WTC11 (cell line): ENCODE data around the gene NETO1. TPM values are rescaled to one million over a fixed set of nuclear protein-coding genes. Genes with fewer than 3 reads are reported as not detected.

ENCODE experiments used
- ATAC-seq: fragments of 200-7000 bp; cut with Tn5 transposase; 2 replicates; pipeline ENCODE4 v1.10.0; 2021; ENCODE audit warnings: mild to moderate bottlenecking, moderate library complexity
- CTCF ChIA-PET: fragments of 300-600 bp; sonication (Branson Sonifier 250); formaldehyde crosslinking; loops from one replicate; lab custom pipeline; 2021; ENCODE audit warnings: antibody characterized with exemption; lab: Charles Lee
- POLR2A ChIA-PET: fragments of 350-600 bp; sonication (Branson Sonifier 250); formaldehyde crosslinking; loops from one replicate; lab custom pipeline; 2021; ENCODE audit warnings: antibody characterized with exemption; lab: Charles Lee
- DNase-seq: peaks from one replicate; pipeline ENCODE4 v3.0.0; 2021; ENCODE audit warnings: low spot score
- H3K27ac Mint-ChIP-seq: 2 replicates; pipeline ENCODE4 v1.8.0; 2021; ENCODE audit warnings: mixed read lengths
- H3K27me3 Mint-ChIP-seq: 2 replicates; pipeline ENCODE4 v1.8.0; 2021; ENCODE audit warnings: low read depth, mild to moderate bottlenecking, moderate library complexity, mixed read lengths
- H3K36me3 Mint-ChIP-seq: 2 replicates; pipeline ENCODE4 v1.8.0; 2021; ENCODE audit warnings: mixed read lengths
- H3K4me1 Mint-ChIP-seq: 2 replicates; pipeline ENCODE4 v1.8.0; 2022; ENCODE audit warnings: mixed read lengths
- H3K4me3 Mint-ChIP-seq: 2 replicates; pipeline ENCODE4 v1.8.0; 2021; ENCODE audit warnings: mild to moderate bottlenecking, moderate library complexity, mixed read lengths
- H3K9me3 Mint-ChIP-seq: 2 replicates; pipeline ENCODE4 v1.8.0; 2021; ENCODE audit warnings: mixed read lengths
- ATF1 ChIP-seq: sonication (generic); formaldehyde crosslinking; IDR thresholded peaks from 2 replicates; pipeline ENCODE4 v1.8.1; 2023; ENCODE audit warnings: mild to moderate bottlenecking, moderate library complexity, missing genetic modification reagents
- CBFB ChIP-seq: sonication (generic); formaldehyde crosslinking; IDR thresholded peaks from 2 replicates; pipeline ENCODE4 v1.8.1; 2022; ENCODE audit warnings: mild to moderate bottlenecking, low read depth, missing genetic modification reagents
- E2F5 ChIP-seq: sonication (generic); formaldehyde crosslinking; IDR thresholded peaks from 2 replicates; pipeline ENCODE4 v1.8.1; 2022; ENCODE audit warnings: mild to moderate bottlenecking, moderate library complexity, missing genetic modification reagents
- ESRRA ChIP-seq: sonication (generic); formaldehyde crosslinking; IDR thresholded peaks from 2 replicates; pipeline ENCODE4 v1.8.1; 2022; ENCODE audit warnings: mild to moderate bottlenecking, missing genetic modification reagents, borderline replicate concordance
- FOXK1 ChIP-seq: sonication (generic); formaldehyde crosslinking; IDR thresholded peaks from 2 replicates; pipeline ENCODE4 v1.8.0; 2022; ENCODE audit warnings: mild to moderate bottlenecking, moderate library complexity, missing genetic modification reagents
- HMGXB4 ChIP-seq: sonication (generic); formaldehyde crosslinking; IDR thresholded peaks from 2 replicates; pipeline ENCODE4 v1.8.1; 2023; ENCODE audit warnings: mild to moderate bottlenecking, moderate library complexity, missing genetic modification reagents
- IRF1 ChIP-seq: sonication (generic); formaldehyde crosslinking; IDR thresholded peaks from 2 replicates; pipeline ENCODE4 v1.8.0; 2023; ENCODE audit warnings: missing genetic modification reagents
- IRF2 ChIP-seq: sonication (generic); formaldehyde crosslinking; IDR thresholded peaks from 2 replicates; pipeline ENCODE4 v1.8.0; 2022; ENCODE audit warnings: low read depth, missing genetic modification reagents, borderline replicate concordance
- JAZF1 ChIP-seq: fragments of 250-450 bp; sonication (Bioruptor Pico); IDR thresholded peaks from 2 replicates; pipeline ENCODE4 v1.9.0; 2021; ENCODE audit warnings: moderate library complexity, mild to moderate bottlenecking, inconsistent platforms
- MLX ChIP-seq: sonication (generic); formaldehyde crosslinking; IDR thresholded peaks from 2 replicates; pipeline ENCODE4 v1.8.1; 2023; ENCODE audit warnings: mild to moderate bottlenecking, missing genetic modification reagents, moderate library complexity
- MXD4 ChIP-seq: fragments of 250-450 bp; sonication (Bioruptor Pico); IDR thresholded peaks from 2 replicates; pipeline ENCODE4 v1.8.0; 2021; ENCODE audit warnings: mild to moderate bottlenecking, moderate library complexity, borderline replicate concordance
- MYBL2 ChIP-seq: sonication (generic); formaldehyde crosslinking; IDR thresholded peaks from 2 replicates; pipeline ENCODE4 v1.8.1; 2023; ENCODE audit warnings: mild to moderate bottlenecking, moderate library complexity, missing genetic modification reagents
- NR2C2 ChIP-seq: sonication (generic); formaldehyde crosslinking; IDR thresholded peaks from 2 replicates; pipeline ENCODE4 v1.8.0; 2022; ENCODE audit warnings: mild to moderate bottlenecking, missing genetic modification reagents
- PRDM15 ChIP-seq: sonication (generic); formaldehyde crosslinking; IDR thresholded peaks from 2 replicates; pipeline ENCODE4 v1.8.0; 2022; ENCODE audit warnings: missing genetic modification reagents
- TCF7 ChIP-seq: sonication (generic); formaldehyde crosslinking; IDR thresholded peaks from 2 replicates; pipeline ENCODE4 v1.8.0; 2022; ENCODE audit warnings: mild to moderate bottlenecking, low read depth, missing genetic modification reagents, moderate library complexity
- TEAD1 ChIP-seq: sonication (generic); formaldehyde crosslinking; IDR thresholded peaks from 2 replicates; pipeline ENCODE4 v1.8.0; 2022; ENCODE audit warnings: mild to moderate bottlenecking, missing genetic modification reagents
- USF2 ChIP-seq: sonication (generic); formaldehyde crosslinking; IDR thresholded peaks from 2 replicates; pipeline ENCODE4 v1.8.1; 2023; ENCODE audit warnings: mild to moderate bottlenecking, missing genetic modification reagents, moderate library complexity
- ZNF138 ChIP-seq: sonication (generic); formaldehyde crosslinking; conservative IDR thresholded peaks from 2 replicates; pipeline ENCODE4 v1.8.1; 2022; ENCODE audit warnings: mild to moderate bottlenecking, moderate library complexity, missing genetic modification reagents
- ZNF281 ChIP-seq: sonication (generic); formaldehyde crosslinking; IDR thresholded peaks from 2 replicates; pipeline ENCODE4 v1.8.0; 2023; ENCODE audit warnings: mild to moderate bottlenecking, missing genetic modification reagents
- ZNF425 ChIP-seq: fragments of 250-450 bp; sonication (Bioruptor Pico); conservative IDR thresholded peaks from 2 replicates; pipeline ENCODE4 v1.9.0; 2021; ENCODE audit warnings: mild to moderate bottlenecking
- total RNA-seq: library from RNA; stranded (reverse); gene quantifications from 3 replicates; pipeline ENCODE4 v1.2.3, GENCODE V29; 2021

The NETO1 gene
- total RNA-seq, 1 experiment from 2014 or later: 33.1 TPM

- no peak for TF ChIP-seq TEAD1 (CRISPR knock-in tag)
- no peak for TF ChIP-seq MLX (CRISPR knock-in tag)
- TF ChIP-seq MYBL2 (CRISPR knock-in tag): no peak
- TF ChIP-seq ZNF138 (CRISPR knock-in tag): no peak
- TF ChIP-seq FOXK1: no peak
- TF ChIP-seq, all 79 proteins: peak for 0
These were observed 59.1 kb downstream of the NETO1 start (continued) for GRCh38 chr18:72808680-72809079.

- TF ChIP-seq HMGXB4 (CRISPR knock-in tag) (no peak), MXD4 (CRISPR knock-in tag) (no peak), FOXK1 (no peak), ZNF281 (CRISPR knock-in tag) (no peak), USF2 (no peak), PRDM15 (CRISPR knock-in tag) (no peak), ESRRA (CRISPR knock-in tag) (no peak), ZNF425 (CRISPR knock-in tag) (no peak), JAZF1 (CRISPR knock-in tag) (no peak), IRF1 (CRISPR knock-in tag) (no peak), TCF7 (CRISPR knock-in tag) (no peak), IRF2 (CRISPR knock-in tag) (no peak), NR2C2 (no peak), CBFB (CRISPR knock-in tag) (no peak), E2F5 (CRISPR knock-in tag) (no peak), ATF1 (CRISPR knock-in tag) (no peak)
- no peak for ATAC-seq
- no peak for DNase-seq
- ChIA-PET POLR2A (no interaction called here), CTCF (no interaction called here)
- Mint-ChIP-seq H3K9me3 (peaks cover 25% of the 10 kb centered on the region), H3K36me3 (peaks cover 31% of the 10 kb centered on the region), H3K4me1 (peaks cover 14% of the 10 kb centered on the region), H3K27ac (no peak overlapping the region), H3K27me3 (no peaks in the 10 kb centered on the region), H3K4me3 (no peak overlapping the region)
These were observed 68.7 kb downstream of the NETO1 start for GRCh38 chr18:72799106-72799505.
